A549 (cell line): ENCODE results near the gene DDIAS. TPM values are rescaled to one million over a fixed set of nuclear protein-coding genes. Genes with fewer than 3 reads are reported as not detected.

ENCODE experiments used
- ATAC-seq, 2 experiments: fragments of 200-7000 bp in 1 of 2; fragments of >200 bp in 1 of 2; cut with Nextera tagmentation in 1 of 2; cut with Tn5 transposase in 1 of 2; 3 replicates each; pipeline versions ENCODE4 v1.8.0 to v1.9.1; 2018 to 2020; ENCODE audit warnings: mild to moderate bottlenecking in 1 of 2, moderate library complexity in 1 of 2
- CTCF ChIA-PET: fragments of 300-600 bp; sonication (Branson Sonifier 250); formaldehyde crosslinking; extraction: SDS; loops from one replicate; lab custom pipeline; 2021; ENCODE audit warnings: antibody characterized with exemption, inconsistent platforms; lab: Yijun Ruan, JAX
- POLR2A ChIA-PET: fragments of 350-600 bp; formaldehyde crosslinking; extraction: SDS; loops from one replicate; lab custom pipeline; 2021; ENCODE audit warnings: antibody characterized with exemption, inconsistent platforms; lab: Yijun Ruan, JAX
- DNase-seq, 2 experiments: peaks; one replicate each; pipeline versions ENCODE4 v3.0.0 to v3.0.0-alpha.2; 2011 to 2016; ENCODE audit warnings: low read depth in 1 of 2, low spot score in 1 of 2
- FAIRE-seq: peaks from 2 replicates; lab custom pipeline; 2011; peaks lifted over from hg19 to GRCh38; lab: Jason Lieb, UNC
- H3K27ac ChIP-seq, 2 experiments: fragments of >200 bp; sonication (Bioruptor Twin); formaldehyde crosslinking; 3 replicates each; pipeline ENCODE4 v1.5.1; 2016 to 2017
- H3K4me1 ChIP-seq: fragments of >200 bp; sonication (Bioruptor Twin); formaldehyde crosslinking; 3 replicates; pipeline ENCODE4 v1.6.1; 2016
- H3K4me2 ChIP-seq: fragments of >200 bp; sonication (Bioruptor Twin); formaldehyde crosslinking; 3 replicates; pipeline ENCODE4 v1.6.1; 2016
- H3K4me3 ChIP-seq: fragments of >200 bp; sonication (Bioruptor Twin); formaldehyde crosslinking; 3 replicates; pipeline ENCODE4 v1.5.1; 2016
- H3K9me3 ChIP-seq: fragments of >200 bp; sonication (Bioruptor Twin); formaldehyde crosslinking; 3 replicates; pipeline ENCODE4 v1.6.1; 2016
- CBX2 ChIP-seq: fragments of 200-600 bp; sonication (generic); IDR thresholded peaks from 2 replicates; pipeline ENCODE4 v1.6.1; 2016; ENCODE audit warnings: low read depth, mild to moderate bottlenecking, borderline replicate concordance
- CBX8 ChIP-seq: fragments of 200-600 bp; sonication (generic); IDR thresholded peaks from 2 replicates; pipeline ENCODE4 v1.6.1; 2016
- CHD2 ChIP-seq: fragments of 150-350 bp; IDR thresholded peaks from 2 replicates; pipeline ENCODE4 v1.6.1; 2014; ENCODE audit warnings: low read length; ENCODE audit not compliant: partially characterized antibody
- CHD4 ChIP-seq: fragments of 200-600 bp; sonication (generic); IDR thresholded peaks from 2 replicates; pipeline ENCODE4 v1.6.1; 2016; ENCODE audit warnings: antibody characterized with exemption, mild to moderate bottlenecking, borderline replicate concordance
- EHF ChIP-seq: fragments of 250-450 bp; sonication (Bioruptor Pico); IDR thresholded peaks from 2 replicates; pipeline ENCODE4 v1.5.0; 2020; ENCODE audit warnings: mild to moderate bottlenecking
- EHMT2 ChIP-seq: fragments of 200-600 bp; sonication (generic); IDR thresholded peaks from 2 replicates; pipeline ENCODE4 v1.6.1; 2016; ENCODE audit warnings: antibody characterized with exemption, low read depth, mild to moderate bottlenecking, moderate library complexity
- EP300 ChIP-seq, 2 experiments: fragments of >200 bp; sonication (Bioruptor Twin); formaldehyde crosslinking; IDR thresholded peaks; 2 replicates in 1 of 2; 3 replicates in 1 of 2; pipeline ENCODE4 v1.6.1; 2016 to 2017
- FOSB ChIP-seq: fragments of 250-450 bp; sonication (Bioruptor Pico); IDR thresholded peaks from 2 replicates; pipeline ENCODE4 v1.5.0; 2020; ENCODE audit warnings: mild to moderate bottlenecking, moderate library complexity
- FOSL2 ChIP-seq, 2 experiments: fragments of 450-650 bp in 1 of 2; fragments of >200 bp in 1 of 2; sonication (Bioruptor Twin) in 1 of 2; formaldehyde crosslinking; IDR thresholded peaks; 2 replicates each; pipeline versions ENCODE4 v1.5.0 to v1.6.1; 2016 to 2020; ENCODE audit warnings: mild to moderate bottlenecking in 1 of 2, moderate library complexity in 1 of 2
- HDAC2 ChIP-seq: fragments of 200-600 bp; sonication (generic); IDR thresholded peaks from 2 replicates; pipeline ENCODE4 v1.6.1; 2016
- HEYL ChIP-seq: fragments of 250-450 bp; sonication (Bioruptor Pico); IDR thresholded peaks from 2 replicates; pipeline ENCODE4 v1.8.0; 2021; ENCODE audit warnings: mild to moderate bottlenecking, moderate library complexity
- HOXA7 ChIP-seq: fragments of 250-450 bp; sonication (Bioruptor Pico); IDR thresholded peaks from 2 replicates; pipeline ENCODE4 v1.5.0; 2020; ENCODE audit warnings: mild to moderate bottlenecking, moderate library complexity
- HOXB13 ChIP-seq: fragments of 250-450 bp; sonication (Bioruptor Pico); IDR thresholded peaks from 2 replicates; pipeline ENCODE4 v1.5.0; 2020; ENCODE audit warnings: low read depth, mild to moderate bottlenecking, moderate library complexity
- HOXB5 ChIP-seq: fragments of 250-450 bp; sonication (Bioruptor Pico); IDR thresholded peaks from 2 replicates; pipeline ENCODE4 v1.5.0; 2020; ENCODE audit warnings: mild to moderate bottlenecking, moderate library complexity
- JUN ChIP-seq, 2 experiments: fragments of >200 bp; sonication (Bioruptor Twin); formaldehyde crosslinking; IDR thresholded peaks; 2 replicates in 1 of 2; 3 replicates in 1 of 2; pipeline ENCODE4 v1.6.1; 2016 to 2017
- JUNB ChIP-seq: fragments of >200 bp; sonication (Bioruptor Twin); formaldehyde crosslinking; IDR thresholded peaks from 2 replicates; pipeline ENCODE4 v1.6.1; 2016
- KDM1A ChIP-seq: fragments of 200-600 bp; sonication (generic); IDR thresholded peaks from 2 replicates; pipeline ENCODE4 v1.6.1; 2016; ENCODE audit warnings: low read depth, mild to moderate bottlenecking
- KDM5A ChIP-seq: fragments of 200-600 bp; sonication (generic); IDR thresholded peaks from 2 replicates; pipeline ENCODE4 v1.6.1; 2016; ENCODE audit warnings: antibody characterized with exemption, mild to moderate bottlenecking
- MAZ ChIP-seq: fragments of 150-350 bp; IDR thresholded peaks from 2 replicates; pipeline ENCODE4 v1.6.1; 2014; ENCODE audit warnings: antibody characterized with exemption, low read depth, low read length, borderline replicate concordance
- MYC ChIP-seq: IDR thresholded peaks from 2 replicates; pipeline ENCODE4 v1.6.1; 2012; ENCODE audit warnings: mild to moderate bottlenecking, inconsistent platforms, low read length, improper control_type of control experiment, borderline replicate concordance
- NFE2L2 ChIP-seq: fragments of 150-350 bp; conservative IDR thresholded peaks from 2 replicates; pipeline ENCODE4 v1.6.1; 2014; ENCODE audit warnings: low read length
- POLR2A ChIP-seq: IDR thresholded peaks from 2 replicates; pipeline ENCODE4 v1.6.1; 2012; ENCODE audit warnings: mild to moderate bottlenecking, low read length
- POLR2AphosphoS2 ChIP-seq: conservative IDR thresholded peaks from 2 replicates; pipeline ENCODE4 v1.6.1; 2012; ENCODE audit warnings: low read length, improper control_type of control experiment, inconsistent platforms
- RARB ChIP-seq: fragments of 250-450 bp; sonication (Bioruptor Pico); IDR thresholded peaks from 2 replicates; pipeline ENCODE4 v1.8.0; 2021; ENCODE audit warnings: mild to moderate bottlenecking, moderate library complexity
- RNF2 ChIP-seq: fragments of 200-600 bp; sonication (generic); IDR thresholded peaks from 2 replicates; pipeline ENCODE4 v1.6.1; 2016; ENCODE audit warnings: low read depth, mild to moderate bottlenecking, antibody characterized with exemption, moderate library complexity, borderline replicate concordance
- TP53 ChIP-seq: fragments of 250-450 bp; sonication (Bioruptor Pico); IDR thresholded peaks from 2 replicates; pipeline ENCODE4 v1.5.0; 2021; ENCODE audit warnings: mild to moderate bottlenecking, moderate library complexity
- ZFP36 ChIP-seq: fragments of 450-650 bp; IDR thresholded peaks from 2 replicates; pipeline ENCODE4 v1.6.1; 2014; ENCODE audit warnings: borderline replicate concordance; ENCODE audit not compliant: partially characterized antibody
- ZNF302 ChIP-seq: fragments of 250-450 bp; sonication (Bioruptor Pico); IDR thresholded peaks from 2 replicates; pipeline ENCODE4 v1.9.0; 2021; ENCODE audit warnings: inconsistent platforms, mild to moderate bottlenecking, moderate library complexity
- WGBS: methylation state at CpG from one replicate; pipeline ENCODE4 v1.1.6; 2017; ENCODE audit errors: missing lambda C conversion rate; 5-methylcytosine and 5-hydroxymethylcytosine counted together
- polyA plus RNA-seq, 4 experiments: library from polyadenylated mRNA; depleted of rRNA in 3 of 4; stranded (reverse); fragments of >200 nt; fragmentation: RNase III in 1 of 4; extraction: RNeasy Plus Mini Kit Qiagen cat#74134 plus additional on column Dnase treatment in 1 of 4; gene quantifications; 2 replicates in 3 of 4; 3 replicates in 1 of 4; pipeline ENCODE4 v1.2.3, GENCODE V29; 2011 to 2017
- TF ChIP-seq, protein P1 (sequence below): fragments of 250-450 bp; sonication (Bioruptor Pico); IDR thresholded peaks from 2 replicates; pipeline ENCODE4 v1.5.0; 2020; ENCODE audit warnings: low read depth, mild to moderate bottlenecking, moderate library complexity
- TF ChIP-seq, protein P2 (sequence below): IDR thresholded peaks from 2 replicates; pipeline ENCODE4 v1.6.1; 2012
- TF ChIP-seq, protein P3 (sequence below): IDR thresholded peaks from 2 replicates; pipeline ENCODE4 v1.6.1; 2012
- TF ChIP-seq, protein P4 (sequence below): fragments of >200 bp; sonication (Bioruptor Twin); formaldehyde crosslinking; IDR thresholded peaks from 3 replicates; pipeline ENCODE4 v1.5.1; 2016
- TF ChIP-seq, protein P5 (sequence below): fragments of 450-650 bp; IDR thresholded peaks from 2 replicates; pipeline ENCODE4 v1.6.1; 2014; ENCODE audit warnings: antibody characterized with exemption
- TF ChIP-seq, protein P6 (sequence below): fragments of >200 bp; sonication (Bioruptor Twin); formaldehyde crosslinking; IDR thresholded peaks from 2 replicates; pipeline ENCODE4 v1.6.1; 2016
- TF ChIP-seq, protein P7 (sequence below): fragments of 150-350 bp; IDR thresholded peaks from 2 replicates; pipeline ENCODE4 v1.6.1; 2014; ENCODE audit warnings: low read depth, mild to moderate bottlenecking, low read length

The DDIAS gene
- polyA plus RNA-seq, 2 of the 4 experiments (the other 2 are of a cell fraction): 14.7 to 23.9 TPM

DNA sequence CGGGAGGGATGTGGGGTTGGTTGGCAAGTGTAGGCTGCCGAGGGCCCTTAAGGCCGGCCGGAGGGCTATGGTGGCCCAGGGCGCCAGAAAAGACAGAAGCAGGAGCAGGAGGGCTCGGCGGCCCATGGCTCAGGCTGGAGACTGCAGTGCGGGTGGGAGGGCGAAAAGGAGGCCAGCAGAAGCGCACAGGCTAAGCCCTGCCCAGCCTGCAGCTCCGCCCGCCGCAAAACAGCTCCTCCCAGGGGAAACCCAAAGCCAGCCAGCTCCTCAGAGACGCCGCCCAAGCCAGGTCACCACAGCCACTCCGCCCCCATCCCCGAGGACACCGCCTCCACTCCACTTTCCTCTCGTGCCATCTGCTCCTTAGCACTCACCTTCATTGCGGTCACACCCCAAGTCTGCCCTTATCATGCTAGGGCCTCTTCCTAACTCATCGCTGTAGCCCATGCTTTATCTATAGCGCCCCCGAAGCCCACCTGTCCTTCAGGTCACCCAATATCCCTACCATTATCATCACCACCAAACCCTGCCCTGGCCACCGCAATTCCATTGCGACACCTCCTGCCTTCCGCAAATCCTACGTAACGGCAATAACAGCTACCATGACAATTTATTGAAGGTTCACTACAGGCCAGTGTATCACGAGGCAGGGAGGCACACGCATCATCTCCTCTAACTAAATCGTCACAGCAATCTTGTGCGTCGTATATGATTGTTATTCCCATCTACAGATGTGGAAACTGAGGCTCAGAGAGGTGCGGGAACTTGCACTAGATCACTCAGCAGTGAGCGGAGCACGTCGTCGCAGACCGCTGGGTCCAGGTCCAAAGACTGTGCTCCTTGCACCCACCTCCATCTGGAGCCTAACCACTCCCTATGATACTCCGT, 1.0 kb upstream of the DDIAS start, which contains the start of gene PRCP:
Gene PRCP, minus strand, starts transcription at position 154 of the 888 bp plus-strand sequence. Its CDS starts 28 bp downstream, at position 126.
- H3K27ac ChIP-seq: peak within 1 kb of the TSS; percentile 81 to 93
- peak within 1 kb of the TSS; percentile 72 for H3K4me3 ChIP-seq
- WGBS: 2% methylated on average over 39 of the region's 40 CpGs
- DNase-seq (peak; percentile 91 to 94), ATAC-seq (peak; percentile 90 to 95), FAIRE-seq (no peak)
- H3K4me1 ChIP-seq: peaks cover 13% of the 10 kb centered on the region
- POLR2A ChIA-PET: interaction anchor here (0.5 to 2.3 kb wide), 15 partner anchors 10 to 385 kb away, joined by 3 to 34 read pairs (median 3); partner anchors contain the start of genes ANKRD42, CCDC90B, PCF11 and RAB30
- H3K9me3 ChIP-seq: no peaks in the 10 kb centered on the region
- H3K4me2 ChIP-seq: peak within 1 kb of the TSS; percentile 95
- CTCF ChIA-PET: interaction anchor here (0.5 to 3.9 kb wide), 13 partner anchors 13 to 377 kb away, joined by 3 to 32 read pairs (median 4); no protein-coding TSS in a partner anchor
- TF ChIP-seq EP300 (IDR thresholded peaks at IDR 0.05) (no peak), HDAC2 (peak; percentile 57; the same call in 1 of the 2 replicates), CHD2 (no peak), NFE2L2 (no peak), JUNB (no peak), POLR2AphosphoS2 (no peak), RNF2 (no peak), CBX8 (no peak), MAZ (no peak), HOXA7 (CRISPR knock-in tag) (no peak), FOSL2 (IDR thresholded peaks at IDR 0.05) (no peak), FOSL2 (CRISPR knock-in tag; IDR thresholded peaks at IDR 0.05) (no peak), CBX2 (no peak), KDM5A (no peak), HOXB5 (CRISPR knock-in tag) (no peak), CHD4 (no peak), TP53 (CRISPR knock-in tag) (no peak), RARB (CRISPR knock-in tag) (no peak), EHF (CRISPR knock-in tag) (no peak), HEYL (no peak), ZNF302 (CRISPR knock-in tag) (no peak), KDM1A (peak; percentile 87; the same call in 1 of the 2 replicates), EHMT2 (no peak), MYC (0 out of 2 replicates have a peak, but pooled peaks have one; percentile 25), POLR2A (peak; percentile 83), HOXB13 (CRISPR knock-in tag) (0 out of 2 replicates have a peak, but pooled peaks have one; percentile 14), FOSB (CRISPR knock-in tag) (peak; percentile 50; the same call in 1 of the 2 replicates), ZFP36 (no peak), JUN (IDR thresholded peaks at IDR 0.05) (peak; percentile 26; a peak in 1 of 5 replicates)
- TF ChIP-seq, protein P1, sequence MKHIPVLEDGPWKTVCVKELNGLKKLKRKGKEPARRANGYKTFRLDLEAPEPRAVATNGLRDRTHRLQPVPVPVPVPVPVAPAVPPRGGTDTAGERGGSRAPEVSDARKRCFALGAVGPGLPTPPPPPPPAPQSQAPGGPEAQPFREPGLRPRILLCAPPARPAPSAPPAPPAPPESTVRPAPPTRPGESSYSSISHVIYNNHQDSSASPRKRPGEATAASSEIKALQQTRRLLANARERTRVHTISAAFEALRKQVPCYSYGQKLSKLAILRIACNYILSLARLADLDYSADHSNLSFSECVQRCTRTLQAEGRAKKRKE (CRISPR knock-in tag): no peak
- TF ChIP-seq, protein P2, sequence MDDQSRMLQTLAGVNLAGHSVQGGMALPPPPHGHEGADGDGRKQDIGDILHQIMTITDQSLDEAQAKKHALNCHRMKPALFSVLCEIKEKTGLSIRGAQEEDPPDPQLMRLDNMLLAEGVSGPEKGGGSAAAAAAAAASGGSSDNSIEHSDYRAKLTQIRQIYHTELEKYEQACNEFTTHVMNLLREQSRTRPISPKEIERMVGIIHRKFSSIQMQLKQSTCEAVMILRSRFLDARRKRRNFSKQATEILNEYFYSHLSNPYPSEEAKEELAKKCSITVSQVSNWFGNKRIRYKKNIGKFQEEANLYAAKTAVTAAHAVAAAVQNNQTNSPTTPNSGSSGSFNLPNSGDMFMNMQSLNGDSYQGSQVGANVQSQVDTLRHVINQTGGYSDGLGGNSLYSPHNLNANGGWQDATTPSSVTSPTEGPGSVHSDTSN: no peak
- TF ChIP-seq, protein P3, sequence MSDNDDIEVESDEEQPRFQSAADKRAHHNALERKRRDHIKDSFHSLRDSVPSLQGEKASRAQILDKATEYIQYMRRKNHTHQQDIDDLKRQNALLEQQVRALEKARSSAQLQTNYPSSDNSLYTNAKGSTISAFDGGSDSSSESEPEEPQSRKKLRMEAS: peak; percentile 48; the same call in 1 of the 2 replicates
- TF ChIP-seq, protein P4, sequence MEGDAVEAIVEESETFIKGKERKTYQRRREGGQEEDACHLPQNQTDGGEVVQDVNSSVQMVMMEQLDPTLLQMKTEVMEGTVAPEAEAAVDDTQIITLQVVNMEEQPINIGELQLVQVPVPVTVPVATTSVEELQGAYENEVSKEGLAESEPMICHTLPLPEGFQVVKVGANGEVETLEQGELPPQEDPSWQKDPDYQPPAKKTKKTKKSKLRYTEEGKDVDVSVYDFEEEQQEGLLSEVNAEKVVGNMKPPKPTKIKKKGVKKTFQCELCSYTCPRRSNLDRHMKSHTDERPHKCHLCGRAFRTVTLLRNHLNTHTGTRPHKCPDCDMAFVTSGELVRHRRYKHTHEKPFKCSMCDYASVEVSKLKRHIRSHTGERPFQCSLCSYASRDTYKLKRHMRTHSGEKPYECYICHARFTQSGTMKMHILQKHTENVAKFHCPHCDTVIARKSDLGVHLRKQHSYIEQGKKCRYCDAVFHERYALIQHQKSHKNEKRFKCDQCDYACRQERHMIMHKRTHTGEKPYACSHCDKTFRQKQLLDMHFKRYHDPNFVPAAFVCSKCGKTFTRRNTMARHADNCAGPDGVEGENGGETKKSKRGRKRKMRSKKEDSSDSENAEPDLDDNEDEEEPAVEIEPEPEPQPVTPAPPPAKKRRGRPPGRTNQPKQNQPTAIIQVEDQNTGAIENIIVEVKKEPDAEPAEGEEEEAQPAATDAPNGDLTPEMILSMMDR: no peak
- TF ChIP-seq, protein P5, sequence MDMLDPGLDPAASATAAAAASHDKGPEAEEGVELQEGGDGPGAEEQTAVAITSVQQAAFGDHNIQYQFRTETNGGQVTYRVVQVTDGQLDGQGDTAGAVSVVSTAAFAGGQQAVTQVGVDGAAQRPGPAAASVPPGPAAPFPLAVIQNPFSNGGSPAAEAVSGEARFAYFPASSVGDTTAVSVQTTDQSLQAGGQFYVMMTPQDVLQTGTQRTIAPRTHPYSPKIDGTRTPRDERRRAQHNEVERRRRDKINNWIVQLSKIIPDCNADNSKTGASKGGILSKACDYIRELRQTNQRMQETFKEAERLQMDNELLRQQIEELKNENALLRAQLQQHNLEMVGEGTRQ: no peak
- TF ChIP-seq, protein P6, sequence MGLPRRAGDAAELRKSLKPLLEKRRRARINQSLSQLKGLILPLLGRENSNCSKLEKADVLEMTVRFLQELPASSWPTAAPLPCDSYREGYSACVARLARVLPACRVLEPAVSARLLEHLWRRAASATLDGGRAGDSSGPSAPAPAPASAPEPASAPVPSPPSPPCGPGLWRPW: no peak
- TF ChIP-seq, protein P7, sequence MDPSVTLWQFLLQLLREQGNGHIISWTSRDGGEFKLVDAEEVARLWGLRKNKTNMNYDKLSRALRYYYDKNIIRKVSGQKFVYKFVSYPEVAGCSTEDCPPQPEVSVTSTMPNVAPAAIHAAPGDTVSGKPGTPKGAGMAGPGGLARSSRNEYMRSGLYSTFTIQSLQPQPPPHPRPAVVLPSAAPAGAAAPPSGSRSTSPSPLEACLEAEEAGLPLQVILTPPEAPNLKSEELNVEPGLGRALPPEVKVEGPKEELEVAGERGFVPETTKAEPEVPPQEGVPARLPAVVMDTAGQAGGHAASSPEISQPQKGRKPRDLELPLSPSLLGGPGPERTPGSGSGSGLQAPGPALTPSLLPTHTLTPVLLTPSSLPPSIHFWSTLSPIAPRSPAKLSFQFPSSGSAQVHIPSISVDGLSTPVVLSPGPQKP: no peak
